GM20000 (cell line): Measurements from ENCODE around the gene SH3RF3.
"Not testable (repeated sequence)": the region's sequence is repeated elsewhere in the genome, so short reads cannot be mapped to it uniquely, and the experiment has no call there.

Experiments used
- DNase-seq: peaks from one replicate; pipeline ENCODE4 v3.0.0; 2012; ENCODE audit warnings: low spot score
- CTCF ChIP-seq: IDR thresholded peaks from 2 replicates; pipeline ENCODE4 v1.5.1; 2012; ENCODE audit warnings: mild to moderate bottlenecking, control low read depth; ENCODE audit errors: extremely low read depth, missing control alignments

Gene SH3RF3

GRCh38 chr2:109529532-109530449 lies 400.8 kb downstream of the SH3RF3 start:
- DNase-seq = no peak
- TF ChIP-seq CTCF = no peak

DNA sequence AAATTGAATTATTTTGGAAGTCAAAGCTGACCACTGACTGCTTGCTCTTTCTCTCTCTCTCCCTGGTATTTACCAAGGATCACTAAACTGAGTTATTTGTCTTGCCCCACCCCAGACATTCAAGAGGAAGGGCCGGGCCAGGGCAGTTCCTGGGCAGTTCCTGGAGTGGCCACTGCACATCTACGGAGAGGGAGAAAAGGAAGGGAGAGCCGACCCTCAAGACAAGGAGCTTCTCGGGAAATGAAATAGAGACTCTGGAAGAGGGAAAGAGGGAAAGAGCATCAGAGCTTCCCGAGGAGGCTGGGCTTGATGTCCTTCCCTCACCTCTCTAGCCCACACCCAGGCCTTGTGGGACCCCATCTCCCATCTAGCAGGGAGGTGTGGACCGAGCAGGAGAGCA lies 401.7 kb downstream of the SH3RF3 start:
- no peak for TF ChIP-seq CTCF
- no peak for DNase-seq

DNA sequence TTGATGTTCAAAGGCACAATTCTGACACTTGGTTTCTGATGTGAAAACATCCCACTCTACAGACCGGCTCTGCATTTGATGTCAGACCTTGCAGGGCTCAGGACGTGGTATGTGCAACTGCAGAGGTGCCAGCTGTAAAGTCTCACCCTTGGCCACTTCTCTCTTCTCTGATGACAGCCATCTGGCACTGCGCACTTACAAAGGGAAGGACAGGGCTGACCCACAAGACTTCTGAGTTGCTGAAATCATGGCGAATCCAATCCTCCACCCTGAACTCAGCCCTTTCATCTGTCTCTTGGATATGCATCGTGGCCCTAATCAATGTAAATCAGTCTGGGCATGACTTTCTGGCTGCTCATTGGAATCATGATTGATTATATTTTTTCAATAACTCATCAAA lies 402.2 kb downstream of the SH3RF3 start:
- DNase-seq = no peak
- no peak for TF ChIP-seq CTCF

GRCh38 chr2:109531896-109532727 lies 403.1 kb downstream of the SH3RF3 start:
- DNase-seq = no peak
- no peak for TF ChIP-seq CTCF

- no peak for DNase-seq
- TF ChIP-seq CTCF = no peak
These were observed 403.7 kb downstream of the SH3RF3 start for GRCh38 chr2:109532728-109533076.

GRCh38 chr2:109533823-109534222 lies 404.8 kb downstream of the SH3RF3 start:
- DNase-seq = no peak
- TF ChIP-seq CTCF = no peak

GRCh38 chr2:109535217-109535946 lies 406.4 kb downstream of the SH3RF3 start:
- DNase-seq = no peak
- TF ChIP-seq CTCF = no peak

GRCh38 chr2:109536556-109536955 lies 407.6 kb downstream of the SH3RF3 start:
- not testable (repeated sequence) for DNase-seq
